Measurements from ENCODE around the gene BLM.

BLM gene

DNA sequence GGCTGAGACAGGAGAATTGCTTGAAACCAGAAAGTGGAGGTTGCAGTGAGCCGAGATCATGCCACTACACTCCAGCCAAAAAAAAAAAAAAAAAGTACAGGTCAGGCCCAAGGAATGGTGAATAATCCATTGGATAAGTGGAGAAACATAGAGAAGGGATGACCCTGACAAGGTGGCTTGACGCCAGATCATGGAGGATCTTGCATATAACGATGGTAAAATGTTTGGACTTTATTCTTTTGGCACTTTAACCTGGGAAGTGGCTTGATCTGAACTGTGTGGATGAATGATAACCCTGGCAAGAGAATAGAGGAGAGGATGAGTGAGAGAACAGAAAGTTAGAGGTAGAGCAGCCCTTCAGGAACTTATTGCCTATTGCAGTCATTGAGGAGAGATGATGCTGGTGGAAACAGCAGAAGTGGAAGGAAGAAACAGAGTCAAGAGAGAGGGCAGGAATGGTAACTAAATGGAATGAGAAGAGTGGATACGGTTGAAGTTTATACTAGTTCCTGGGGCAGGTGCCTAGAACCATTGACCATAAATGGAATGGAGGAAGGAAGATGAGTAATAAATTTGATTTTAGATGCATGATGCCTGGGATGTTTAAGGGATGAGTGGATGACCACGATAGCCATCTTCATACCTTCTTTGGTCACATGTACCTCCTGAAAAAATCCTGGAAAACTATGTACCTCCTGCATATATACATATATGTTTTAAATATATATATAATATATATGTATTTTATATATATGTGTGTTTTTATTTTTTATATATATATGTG lies 57.8 kb downstream of the BLM start:
- Mint-ChIP-seq H3K36me3 (ENCODE audit: low read depth) (peaks cover 25% of the 10 kb centered on the region), H3K9me3 (no peaks in the 10 kb centered on the region), H3K27ac (no peak overlapping the region), H3K27me3 (ENCODE audit: low read depth) (no peaks in the 10 kb centered on the region), H3K4me3 (no peak overlapping the region), H3K4me1 (no peaks in the 10 kb centered on the region)
- TF ChIP-seq, protein P1, sequence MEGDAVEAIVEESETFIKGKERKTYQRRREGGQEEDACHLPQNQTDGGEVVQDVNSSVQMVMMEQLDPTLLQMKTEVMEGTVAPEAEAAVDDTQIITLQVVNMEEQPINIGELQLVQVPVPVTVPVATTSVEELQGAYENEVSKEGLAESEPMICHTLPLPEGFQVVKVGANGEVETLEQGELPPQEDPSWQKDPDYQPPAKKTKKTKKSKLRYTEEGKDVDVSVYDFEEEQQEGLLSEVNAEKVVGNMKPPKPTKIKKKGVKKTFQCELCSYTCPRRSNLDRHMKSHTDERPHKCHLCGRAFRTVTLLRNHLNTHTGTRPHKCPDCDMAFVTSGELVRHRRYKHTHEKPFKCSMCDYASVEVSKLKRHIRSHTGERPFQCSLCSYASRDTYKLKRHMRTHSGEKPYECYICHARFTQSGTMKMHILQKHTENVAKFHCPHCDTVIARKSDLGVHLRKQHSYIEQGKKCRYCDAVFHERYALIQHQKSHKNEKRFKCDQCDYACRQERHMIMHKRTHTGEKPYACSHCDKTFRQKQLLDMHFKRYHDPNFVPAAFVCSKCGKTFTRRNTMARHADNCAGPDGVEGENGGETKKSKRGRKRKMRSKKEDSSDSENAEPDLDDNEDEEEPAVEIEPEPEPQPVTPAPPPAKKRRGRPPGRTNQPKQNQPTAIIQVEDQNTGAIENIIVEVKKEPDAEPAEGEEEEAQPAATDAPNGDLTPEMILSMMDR (IDR thresholded peaks at IDR 0.05; ENCODE audit: unreplicated experiment in 3 of 3): no peak

DNA sequence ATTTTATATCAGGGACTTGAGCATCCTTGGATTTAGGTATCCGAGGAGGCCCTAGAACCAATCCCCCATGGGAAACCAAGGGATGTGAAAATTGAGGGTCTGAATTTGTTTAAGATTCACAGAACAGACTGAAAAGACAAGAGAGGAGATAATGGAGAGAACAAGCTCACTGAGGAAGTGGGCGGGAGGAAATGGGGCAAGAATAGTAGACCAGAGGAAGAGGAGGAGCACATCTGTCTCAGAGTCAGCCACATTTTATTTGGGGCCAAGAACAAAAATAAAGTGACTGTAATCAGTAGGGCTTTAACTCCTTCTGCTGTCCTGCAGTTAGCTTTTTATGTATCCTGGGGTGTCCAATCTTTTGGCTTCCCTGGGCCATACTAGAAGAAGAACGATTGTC lies 63.8 kb downstream of the BLM start:
- Mint-ChIP-seq H3K4me1 (no peaks in the 10 kb centered on the region), H3K36me3 (ENCODE audit: low read depth) (peaks cover 22% of the 10 kb centered on the region), H3K9me3 (no peaks in the 10 kb centered on the region), H3K27me3 (ENCODE audit: low read depth) (no peaks in the 10 kb centered on the region), H3K4me3 (no peak overlapping the region), H3K27ac (no peak overlapping the region)
- TF ChIP-seq, protein P1 (IDR thresholded peaks at IDR 0.05; ENCODE audit: unreplicated experiment in 3 of 3): no peak

DNA sequence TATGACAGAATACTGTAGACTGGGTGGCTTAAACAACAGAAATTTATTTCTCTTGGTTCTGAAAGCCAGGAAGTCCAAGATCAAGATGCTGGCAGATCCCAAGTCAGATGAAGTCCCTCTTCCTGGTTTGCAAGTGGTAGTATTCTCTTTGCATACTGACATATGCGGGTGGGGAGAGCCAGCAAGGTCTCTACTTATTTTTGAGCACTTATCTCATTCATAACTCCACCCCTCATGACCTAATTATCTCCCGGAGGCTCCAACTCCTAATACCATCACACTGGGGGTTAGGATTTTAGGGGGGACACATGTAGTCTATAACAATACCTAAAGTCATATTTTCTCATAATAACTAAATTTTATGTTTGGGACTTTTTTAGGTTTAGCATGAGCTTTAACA lies 65.3 kb downstream of the BLM start:
- no peak overlapping the region for H3K27ac Mint-ChIP-seq
- TF ChIP-seq, protein P1 (IDR thresholded peaks at IDR 0.05; ENCODE audit: unreplicated experiment in 3 of 3): no peak
- no peaks in the 10 kb centered on the region for H3K4me1 Mint-ChIP-seq
- peaks cover 16% of the 10 kb centered on the region for H3K36me3 Mint-ChIP-seq (ENCODE audit: low read depth)
- H3K9me3 Mint-ChIP-seq: no peaks in the 10 kb centered on the region
- H3K27me3 Mint-ChIP-seq (ENCODE audit: low read depth): no peaks in the 10 kb centered on the region
- H3K4me3 Mint-ChIP-seq: no peak overlapping the region

DNA sequence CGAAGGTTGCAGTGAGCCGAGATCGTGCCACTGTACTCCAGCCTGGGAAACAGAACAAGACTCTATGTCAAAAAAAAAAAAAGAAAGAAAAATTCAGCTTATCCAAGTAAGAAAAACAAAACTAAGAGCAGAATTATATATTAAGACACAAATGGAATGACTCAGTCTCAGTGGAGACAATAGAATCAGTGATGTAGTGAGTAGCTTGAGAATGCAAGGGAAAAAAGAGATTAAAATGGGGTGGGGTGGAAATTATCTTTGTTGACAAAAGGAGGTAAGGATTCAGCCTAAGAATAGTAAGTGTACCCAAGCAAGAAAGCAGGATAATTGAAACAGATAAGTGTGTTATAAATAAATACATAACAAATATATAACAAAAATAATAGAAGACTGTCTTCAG lies 70.7 kb downstream of the BLM start:
- no peaks in the 10 kb centered on the region for H3K27me3 Mint-ChIP-seq (ENCODE audit: low read depth)
- no peaks in the 10 kb centered on the region for H3K9me3 Mint-ChIP-seq
- H3K4me3 Mint-ChIP-seq: no peak overlapping the region
- no peak overlapping the region for H3K27ac Mint-ChIP-seq
- TF ChIP-seq, protein P1 (IDR thresholded peaks at IDR 0.05; ENCODE audit: unreplicated experiment in 3 of 3): no peak
- H3K36me3 Mint-ChIP-seq (ENCODE audit: low read depth): peaks cover 14% of the 10 kb centered on the region
- H3K4me1 Mint-ChIP-seq: no peaks in the 10 kb centered on the region

DNA sequence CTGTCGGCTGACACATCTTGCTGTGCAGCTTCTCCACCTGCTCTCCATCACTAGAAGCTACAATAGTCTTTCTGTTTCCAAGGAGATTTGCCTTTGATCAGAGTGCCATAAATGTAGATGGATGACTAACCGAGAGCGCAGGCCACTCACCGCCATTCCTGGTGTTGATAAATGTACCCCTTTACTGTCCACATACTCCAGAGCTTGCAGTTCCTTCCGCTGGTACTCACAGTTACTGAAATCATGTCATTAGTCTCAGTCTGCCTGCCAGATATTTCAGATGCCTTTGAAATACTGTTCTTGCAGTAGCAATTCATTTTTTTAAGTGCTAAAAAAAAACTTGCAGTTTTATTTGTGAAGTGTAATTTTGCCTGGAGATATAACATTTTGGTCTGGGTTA lies 72.3 kb downstream of the BLM start:
- no peak overlapping the region for H3K4me3 Mint-ChIP-seq
- no peaks in the 10 kb centered on the region for H3K9me3 Mint-ChIP-seq
- no peaks in the 10 kb centered on the region for H3K4me1 Mint-ChIP-seq
- TF ChIP-seq, protein P1 (IDR thresholded peaks at IDR 0.05; ENCODE audit: unreplicated experiment in 3 of 3): no peak
- H3K27me3 Mint-ChIP-seq (ENCODE audit: low read depth): no peaks in the 10 kb centered on the region
- peaks cover 23% of the 10 kb centered on the region for H3K36me3 Mint-ChIP-seq (ENCODE audit: low read depth)
- H3K27ac Mint-ChIP-seq: no peak overlapping the region

DNA sequence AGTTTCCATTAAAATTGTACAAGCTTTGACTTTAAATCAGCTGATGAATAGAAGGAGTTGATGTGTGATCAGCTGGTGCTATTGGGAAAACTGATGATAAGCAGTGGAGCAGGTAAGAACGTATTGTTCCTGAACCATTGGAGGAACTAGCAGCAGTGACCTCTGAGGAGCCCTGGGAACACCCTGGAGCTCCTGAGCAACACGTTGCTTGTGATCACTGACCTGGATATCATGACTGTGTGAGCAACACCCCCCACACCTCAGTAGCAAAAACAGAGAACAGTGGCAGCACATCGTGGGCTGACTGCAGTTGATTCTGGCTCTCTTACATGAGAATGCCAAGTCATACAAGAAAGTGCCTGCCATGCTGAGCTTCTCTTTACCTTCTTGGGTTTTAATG lies 72.9 kb downstream of the BLM start:
- Mint-ChIP-seq H3K4me3 (no peak overlapping the region), H3K27ac (no peak overlapping the region), H3K4me1 (no peaks in the 10 kb centered on the region), H3K36me3 (ENCODE audit: low read depth) (peaks cover 23% of the 10 kb centered on the region), H3K9me3 (no peaks in the 10 kb centered on the region), H3K27me3 (ENCODE audit: low read depth) (no peaks in the 10 kb centered on the region)
- TF ChIP-seq, protein P1 (IDR thresholded peaks at IDR 0.05; ENCODE audit: unreplicated experiment in 3 of 3): no peak
